Liver (tissue), 9 donors: ENCODE results near the gene C12orf75. TPM values are rescaled to one million over a fixed set of nuclear protein-coding genes. Genes with fewer than 3 reads are reported as not detected.

Experiments
- DNase-seq: peaks from one replicate; pipeline ENCODE4 v3.0.0-alpha.2; 2017; ENCODE audit warnings: low spot score
- H3K27ac ChIP-seq, 2 donors: one replicate each; pipeline ENCODE4 v1.7.0; 2013; ENCODE audit warnings: inconsistent platforms in 2 of 2, low read length in 2 of 2, control low read depth in 1 of 2, low read depth in 1 of 2, mild to moderate bottlenecking in 1 of 2
- H3K27me3 ChIP-seq, 4 donors: one replicate each; pipeline versions ENCODE4 v1.6.1 to v1.7.0; 2013; ENCODE audit warnings: low read length in 3 of 4, inconsistent platforms in 1 of 4, mild to moderate bottlenecking in 1 of 4, moderate library complexity in 1 of 4; ENCODE audit not compliant: control insufficient read depth in 4 of 4, insufficient read depth in 4 of 4
- H3K36me3 ChIP-seq, 4 donors: one replicate each; pipeline versions ENCODE4 v1.6.1 to v1.7.0; 2013; ENCODE audit warnings: low read length in 3 of 4, mild to moderate bottlenecking in 3 of 4, low read depth in 1 of 4, moderate library complexity in 1 of 4; ENCODE audit not compliant: control insufficient read depth in 4 of 4, insufficient read depth in 3 of 4
- H3K4me1 ChIP-seq, 4 donors: one replicate each; pipeline versions ENCODE4 v1.6.1 to v1.7.0; 2013; ENCODE audit warnings: low read length in 3 of 4, mild to moderate bottlenecking in 3 of 4, moderate library complexity in 1 of 4; ENCODE audit not compliant: control insufficient read depth in 4 of 4, insufficient read depth in 4 of 4
- H3K4me3 ChIP-seq, 3 donors: one replicate each; pipeline versions ENCODE4 v1.6.1 to v1.7.0; 2013; ENCODE audit warnings: low read length in 3 of 3, control low read depth in 1 of 3, low read depth in 1 of 3, mild to moderate bottlenecking in 1 of 3
- H3K9ac ChIP-seq, 2 donors: one replicate each; pipeline ENCODE4 v1.7.0; 2013; ENCODE audit warnings: low read length in 2 of 2, mild to moderate bottlenecking in 2 of 2, moderate library complexity in 2 of 2, control low read depth in 1 of 2, low read depth in 1 of 2
- H3K9me3 ChIP-seq, 4 donors: one replicate each; pipeline versions ENCODE4 v1.6.1 to v1.7.0; 2013; ENCODE audit warnings: low read length in 3 of 4; ENCODE audit not compliant: control insufficient read depth in 4 of 4
- CTCF ChIP-seq: fragments of 150-350 bp; IDR thresholded peaks from 2 replicates; pipeline ENCODE4 v1.5.1; 2017; ENCODE audit warnings: improper control_type of control experiment, low read depth, low read length; ENCODE audit not compliant: missing input control
- EGR1 ChIP-seq, 2 donors: IDR thresholded peaks; 2 replicates each; pipeline ENCODE4 v1.6.1; 2016 to 2018; ENCODE audit warnings: antibody characterized with exemption in 2 of 2, low read depth in 2 of 2
- HNF4A ChIP-seq, 2 donors: conservative IDR thresholded peaks; 2 replicates each; pipeline ENCODE4 v1.6.1; 2016; ENCODE audit warnings: antibody characterized with exemption in 2 of 2, mild to moderate bottlenecking in 2 of 2
- MAX ChIP-seq: IDR thresholded peaks from 2 replicates; pipeline ENCODE4 v1.6.1; 2016; ENCODE audit warnings: antibody characterized with exemption
- RAD21 ChIP-seq, 2 donors: IDR thresholded peaks; 2 replicates each; pipeline ENCODE4 v1.6.1; 2016; ENCODE audit warnings: antibody characterized with exemption in 2 of 2, mild to moderate bottlenecking in 2 of 2
- RXRA ChIP-seq, 2 donors: IDR thresholded peaks; 2 replicates each; pipeline ENCODE4 v1.6.1; 2017 to 2018; ENCODE audit warnings: antibody characterized with exemption in 2 of 2, mild to moderate bottlenecking in 1 of 2
- ZBTB33 ChIP-seq: IDR thresholded peaks from 2 replicates; pipeline ENCODE4 v1.6.1; 2016; ENCODE audit warnings: antibody characterized with exemption
- WGBS: extraction: QIAGEN DNeasy Blood & Tissue Kit; methylation state at CpG from one replicate; pipeline ENCODE4 v1.1.7; 2013; 5-methylcytosine and 5-hydroxymethylcytosine counted together
- polyA plus RNA-seq, 2 donors: library from polyadenylated mRNA; stranded (reverse) in 1 of 2; unstranded in 1 of 2; fragments of 200-250 nt in 1 of 2; fragments of >200 nt in 1 of 2; fragmentation: Nextera tagmentation in 1 of 2; extraction: Ambion mirVana in 1 of 2; gene quantifications; one replicate each; pipeline versions ENCODE4 v1.2.1 to v1.2.3, GENCODE V29; 2013 to 2015
- total RNA-seq, 2 donors: library from RNA; depleted of rRNA; stranded (reverse); fragments of >200 nt; gene quantifications; one replicate each; pipeline ENCODE4 v1.2.3, GENCODE V29; 2014
- donor health status: healthy.
- donor health status: healthy.
- donor health status: healthy.
- donor health status: healthy.
- donor health status: healthy.

Gene C12orf75
- total and polyA plus RNA-seq, 4 donors = 1.2 to 3.9 (median 2.8) TPM

- no peaks in the 10 kb centered on the region for H3K9me3 ChIP-seq
- H3K36me3 ChIP-seq = no peaks in the 10 kb centered on the region
- no peaks in the 10 kb centered on the region for H3K27me3 ChIP-seq
- no peak for DNase-seq
- TF ChIP-seq HNF4A (conservative IDR thresholded peaks at IDR 0.05) (no peak), EGR1 (IDR thresholded peaks at IDR 0.05; ENCODE audit: low read depth in 2 of 2) (no peak)
- 88% methylated on average over 4 of the region's 4 CpGs for WGBS
- H3K4me3 ChIP-seq = no peak overlapping the region
- no peak overlapping the region for H3K27ac ChIP-seq
- no peaks in the 10 kb centered on the region for H3K4me1 ChIP-seq
- H3K9ac ChIP-seq = no peak overlapping the region
Measured at GRCh38 chr12:105377077-105377476, 46.6 kb downstream of the C12orf75 start.

- Histone ChIP-seq H3K9me3 (no peaks in the 10 kb centered on the region), H3K4me3 (no peak overlapping the region), H3K27ac (no peak overlapping the region), H3K27me3 (no peaks in the 10 kb centered on the region), H3K4me1 (peaks cover 0 to 5% (median 4%) of the 10 kb centered on the region in 4 donors), H3K9ac (no peak overlapping the region), H3K36me3 (no peaks in the 10 kb centered on the region)
- WGBS = 78% methylated on average over 7 of the region's 7 CpGs
- no peak for DNase-seq
- TF ChIP-seq MAX = no peak
- TF ChIP-seq CTCF = peak; percentile 2
- peak in 1 of 2 donors; percentile 19 for TF ChIP-seq RXRA (IDR thresholded peaks at IDR 0.05)
- TF ChIP-seq RAD21 (IDR thresholded peaks at IDR 0.05) = peak; percentile 52 to 72
Measured at GRCh38 chr12:105378911-105379310, 48.4 kb downstream of the C12orf75 start.

GRCh38 chr12:105382771-105383622 lies 52.5 kb downstream of the C12orf75 start:
- Histone ChIP-seq H3K9me3 (no peaks in the 10 kb centered on the region), H3K4me1 (peaks cover 0 to 5% (median 4%) of the 10 kb centered on the region in 4 donors), H3K27me3 (no peaks in the 10 kb centered on the region), H3K9ac (peak overlapping the region; percentile 13 to 42), H3K27ac (no peak overlapping the region), H3K36me3 (no peaks in the 10 kb centered on the region), H3K4me3 (peak overlapping the region in 2 of 3 donors; percentile 39 to 51)
- no peak for DNase-seq
- TF ChIP-seq RAD21 (IDR thresholded peaks at IDR 0.05) (peak; percentile 97 to 99), ZBTB33 (no peak), CTCF (peak; percentile 86), RXRA (IDR thresholded peaks at IDR 0.05) (peak in 1 of 2 donors; percentile 6)
- 24% methylated on average over 18 of the region's 18 CpGs for WGBS
